Measurements from ENCODE around the gene ADAMTS8.

The ADAMTS8 gene

GRCh38 chr11:130415731-130416529 is 12.5 kb downstream of the ADAMTS8 start:
- no peak overlapping the region for H3K4me3 ChIP-seq (replicated peaks in 1 of 2; ENCODE audit: low read depth in 2 of 2, low read length in 2 of 2)
- DNase-seq (ENCODE audit: low read depth in 2 of 2): no peak
- TF ChIP-seq, protein P1, sequence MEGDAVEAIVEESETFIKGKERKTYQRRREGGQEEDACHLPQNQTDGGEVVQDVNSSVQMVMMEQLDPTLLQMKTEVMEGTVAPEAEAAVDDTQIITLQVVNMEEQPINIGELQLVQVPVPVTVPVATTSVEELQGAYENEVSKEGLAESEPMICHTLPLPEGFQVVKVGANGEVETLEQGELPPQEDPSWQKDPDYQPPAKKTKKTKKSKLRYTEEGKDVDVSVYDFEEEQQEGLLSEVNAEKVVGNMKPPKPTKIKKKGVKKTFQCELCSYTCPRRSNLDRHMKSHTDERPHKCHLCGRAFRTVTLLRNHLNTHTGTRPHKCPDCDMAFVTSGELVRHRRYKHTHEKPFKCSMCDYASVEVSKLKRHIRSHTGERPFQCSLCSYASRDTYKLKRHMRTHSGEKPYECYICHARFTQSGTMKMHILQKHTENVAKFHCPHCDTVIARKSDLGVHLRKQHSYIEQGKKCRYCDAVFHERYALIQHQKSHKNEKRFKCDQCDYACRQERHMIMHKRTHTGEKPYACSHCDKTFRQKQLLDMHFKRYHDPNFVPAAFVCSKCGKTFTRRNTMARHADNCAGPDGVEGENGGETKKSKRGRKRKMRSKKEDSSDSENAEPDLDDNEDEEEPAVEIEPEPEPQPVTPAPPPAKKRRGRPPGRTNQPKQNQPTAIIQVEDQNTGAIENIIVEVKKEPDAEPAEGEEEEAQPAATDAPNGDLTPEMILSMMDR (IDR thresholded peaks at IDR 0.05; ENCODE audit: low read depth, low read length): no peak

- DNase-seq (ENCODE audit: low read depth in 2 of 2): peak in 1 of 2 donors; percentile 27
- H3K4me3 ChIP-seq (replicated peaks in 1 of 2; ENCODE audit: low read depth in 2 of 2, low read length in 2 of 2): no peak overlapping the region
- TF ChIP-seq, protein P1 (IDR thresholded peaks at IDR 0.05; ENCODE audit: low read depth, low read length): no peak
These were observed 14.0 kb downstream of the ADAMTS8 start for GRCh38 chr11:130414107-130415080.

DNA sequence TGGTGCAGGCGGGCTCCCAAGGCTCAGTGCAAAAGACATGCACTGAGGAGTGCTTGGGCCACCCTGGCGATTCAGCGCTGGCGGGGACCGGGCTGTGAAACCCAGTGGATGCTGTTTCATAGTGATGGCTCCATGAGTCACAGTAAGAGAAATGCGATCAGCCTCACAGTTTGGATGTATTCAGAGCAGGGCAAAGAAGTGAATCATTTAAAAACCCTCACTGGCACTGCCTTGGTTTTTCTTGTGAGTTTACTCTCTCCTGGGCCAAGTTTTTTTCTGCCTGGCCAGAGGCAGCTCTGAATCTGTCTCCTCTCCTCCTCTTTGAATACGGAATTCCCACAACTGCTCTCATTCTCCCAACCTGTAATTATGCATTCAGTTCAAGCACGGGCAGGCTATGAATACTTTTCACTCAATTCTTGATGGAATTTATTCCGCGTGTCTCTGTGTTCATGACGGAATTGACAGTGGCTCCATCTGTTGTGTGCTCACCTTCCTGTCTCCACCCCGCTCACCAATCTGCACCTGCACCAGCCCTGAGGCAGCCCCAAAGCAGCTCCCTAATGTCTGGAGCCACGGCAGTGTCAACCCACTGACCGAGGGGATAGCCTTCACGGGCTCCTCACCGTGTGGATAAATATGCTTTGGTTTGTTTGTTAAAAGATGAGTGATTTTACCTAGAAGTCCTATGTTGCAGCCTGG is 14.9 kb downstream of the ADAMTS8 start:
- peak; percentile 68 to 91 for DNase-seq (ENCODE audit: low read depth in 2 of 2)
- TF ChIP-seq, protein P1 (IDR thresholded peaks at IDR 0.05; ENCODE audit: low read depth, low read length): no peak
- H3K4me3 ChIP-seq (replicated peaks in 1 of 2; ENCODE audit: low read depth in 2 of 2, low read length in 2 of 2): no peak overlapping the region

DNA sequence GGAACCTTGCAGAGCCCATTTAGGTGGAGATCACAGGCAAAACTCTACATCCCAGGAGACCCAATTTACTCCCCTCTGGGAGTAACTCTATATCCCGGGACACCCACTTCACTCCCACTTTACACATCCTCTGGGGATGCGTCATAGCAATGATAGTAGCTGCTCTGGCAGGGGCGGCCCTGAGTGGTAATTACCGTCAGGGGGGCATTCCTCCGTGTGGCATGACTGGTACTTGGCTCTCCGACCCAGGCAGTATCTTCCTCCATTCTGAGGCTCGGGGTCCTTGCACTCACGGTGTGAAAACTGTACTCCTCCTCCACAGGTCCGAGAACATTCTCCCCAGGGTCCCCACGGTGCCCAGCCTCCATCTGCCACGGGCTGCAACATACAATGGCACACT is 17.2 kb downstream of the ADAMTS8 start:
- no peak overlapping the region for H3K4me3 ChIP-seq (replicated peaks in 1 of 2; ENCODE audit: low read depth in 2 of 2, low read length in 2 of 2)
- TF ChIP-seq, protein P1 (IDR thresholded peaks at IDR 0.05; ENCODE audit: low read depth, low read length): no peak
- no peak for DNase-seq (ENCODE audit: low read depth in 2 of 2)

- no peak for DNase-seq (ENCODE audit: low read depth in 2 of 2)
- H3K4me3 ChIP-seq (replicated peaks in 1 of 2; ENCODE audit: low read depth in 2 of 2, low read length in 2 of 2): no peak overlapping the region
- TF ChIP-seq, protein P1 (IDR thresholded peaks at IDR 0.05; ENCODE audit: low read depth, low read length): no peak
These were observed 18.6 kb downstream of the ADAMTS8 start for GRCh38 chr11:130409594-130410388.

DNA sequence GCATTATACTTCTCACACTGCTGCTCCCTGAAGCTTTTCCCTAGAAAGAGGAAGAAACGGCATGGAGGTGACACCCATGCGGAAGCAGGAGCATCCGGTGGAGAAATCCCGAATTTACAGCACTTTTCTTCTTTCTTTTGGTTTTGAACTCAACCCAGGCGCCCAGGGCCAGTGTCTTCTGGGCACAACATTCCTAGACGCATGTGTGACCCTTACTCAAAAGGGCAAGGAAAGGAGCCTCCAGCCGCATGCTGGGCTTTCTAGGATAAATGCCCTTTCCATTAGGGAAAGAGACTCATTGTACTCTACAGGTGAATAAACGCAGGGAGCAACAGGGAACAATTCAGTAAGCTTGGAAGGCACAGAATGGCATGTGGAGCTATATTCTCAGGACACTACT is 19.5 kb downstream of the ADAMTS8 start:
- no peak overlapping the region for H3K4me3 ChIP-seq (replicated peaks in 1 of 2; ENCODE audit: low read depth in 2 of 2, low read length in 2 of 2)
- TF ChIP-seq, protein P1 (IDR thresholded peaks at IDR 0.05; ENCODE audit: low read depth, low read length): no peak

More for the DNA sequence above, 19.5 kb downstream of the ADAMTS8 start:
- DNase-seq (ENCODE audit: low read depth in 2 of 2): no peak

Data from cardiac fibroblast (primary cell).